Activated naive CD4-positive, alpha-beta T cell treated with anti-CD3 and anti-CD28 coated beads, Interleukin-2, amount 10 ng/mL, durations not matched to agents 7 days and 5 days (primary cell): ENCODE data around the gene MAP3K4.
"Not testable (repeated sequence)": the region's sequence is repeated elsewhere in the genome, so short reads cannot be mapped to it uniquely, and the experiment has no call there.

Experiments used
- CTCF ChIA-PET: fragments of 350-600 bp; sonication (Branson Sonifier 250); formaldehyde crosslinking; loops from one replicate; lab custom pipeline; 2021; ENCODE audit warnings: antibody characterized with exemption; lab: Charles Lee
- DNase-seq: peaks from one replicate; pipeline ENCODE4 v3.0.0-alpha.2; 2020
- H3K27ac Mint-ChIP-seq: one replicate; pipeline ENCODE4 v1.8.0; 2021; ENCODE audit warnings: mild to moderate bottlenecking, moderate library complexity, mixed read lengths
- H3K27me3 Mint-ChIP-seq: one replicate; pipeline ENCODE4 v1.8.0; 2021; ENCODE audit warnings: mild to moderate bottlenecking, mixed read lengths
- H3K36me3 Mint-ChIP-seq: one replicate; pipeline ENCODE4 v1.8.0; 2021; ENCODE audit warnings: mixed read lengths
- H3K4me1 Mint-ChIP-seq: one replicate; pipeline ENCODE4 v1.8.0; 2021; ENCODE audit warnings: mixed read lengths
- H3K4me3 Mint-ChIP-seq: one replicate; pipeline ENCODE4 v1.8.0; 2021; ENCODE audit warnings: mild to moderate bottlenecking, moderate library complexity, mixed read lengths
- H3K9me3 Mint-ChIP-seq: one replicate; pipeline ENCODE4 v1.8.0; 2021; ENCODE audit warnings: mixed read lengths

MAP3K4 gene

GRCh38 chr6:161110028-161110779, 118.6 kb downstream of the MAP3K4 start:
- H3K27ac Mint-ChIP-seq = no peak overlapping the region
- DNase-seq = no peak

GRCh38 chr6:161111261-161111660, 119.7 kb downstream of the MAP3K4 start:
- DNase-seq = peak; percentile 47
- CTCF ChIA-PET = interaction anchor here (1.0 to 1.3 kb wide), 3 partner anchors 10 to 262 kb away, joined by 3 to 4 read pairs (median 3); no protein-coding TSS in a partner anchor
- Mint-ChIP-seq H3K36me3 (peaks cover 66% of the 10 kb centered on the region), H3K27ac (peak overlapping the region; percentile 84), H3K4me1 (peaks cover 16% of the 10 kb centered on the region), H3K4me3 (no peak overlapping the region), H3K9me3 (no peaks in the 10 kb centered on the region), H3K27me3 (no peaks in the 10 kb centered on the region)

More at GRCh38 chr6:161110028-161110779, 118.6 kb downstream of the MAP3K4 start:
- Mint-ChIP-seq H3K4me3 (no peak overlapping the region), H3K4me1 (peaks cover 16% of the 10 kb centered on the region), H3K27me3 (no peaks in the 10 kb centered on the region), H3K36me3 (peaks cover 65% of the 10 kb centered on the region), H3K9me3 (no peaks in the 10 kb centered on the region)
- CTCF ChIA-PET = interaction anchor here (1.0 to 1.1 kb wide), 2 partner anchors 9 to 261 kb away, joined by 3 to 4 read pairs; no protein-coding TSS in a partner anchor

GRCh38 chr6:161115468-161115867, 123.9 kb downstream of the MAP3K4 start:
- Mint-ChIP-seq H3K4me1 (peaks cover 16% of the 10 kb centered on the region), H3K27me3 (no peaks in the 10 kb centered on the region)
- CTCF ChIA-PET = interaction anchor here (0.6 kb wide), 1 partner anchor 16 kb away, joined by 3 read pairs; no protein-coding TSS in a partner anchor

GRCh38 chr6:161116554-161116953, 125.0 kb downstream of the MAP3K4 start:
- CTCF ChIA-PET = no interaction called here
- peaks cover 5% of the 10 kb centered on the region for H3K4me1 Mint-ChIP-seq
- DNase-seq = no peak
- H3K9me3 Mint-ChIP-seq = peaks cover 8% of the 10 kb centered on the region
- no peak overlapping the region for H3K4me3 Mint-ChIP-seq
- H3K27ac Mint-ChIP-seq = no peak overlapping the region
- no peaks in the 10 kb centered on the region for H3K27me3 Mint-ChIP-seq
- H3K36me3 Mint-ChIP-seq = peaks cover 71% of the 10 kb centered on the region

More at GRCh38 chr6:161115468-161115867, 123.9 kb downstream of the MAP3K4 start:
- Mint-ChIP-seq H3K9me3 (peaks cover 4% of the 10 kb centered on the region), H3K4me3 (no peak overlapping the region), H3K36me3 (peaks cover 70% of the 10 kb centered on the region), H3K27ac (peak overlapping the region; percentile 13)
- no peak for DNase-seq

- Mint-ChIP-seq H3K9me3 (peaks cover 8% of the 10 kb centered on the region), H3K27ac (no peak overlapping the region), H3K4me3 (no peak overlapping the region), H3K4me1 (no peaks in the 10 kb centered on the region), H3K36me3 (peaks cover 71% of the 10 kb centered on the region), H3K27me3 (no peaks in the 10 kb centered on the region)
- no peak for DNase-seq
- CTCF ChIA-PET = interaction anchor here (0.8 kb wide), 1 partner anchor 10 kb away, joined by 3 read pairs; no protein-coding TSS in a partner anchor
Observed at GRCh38 chr6:161117308-161117707, 125.7 kb downstream of the MAP3K4 start.

GRCh38 chr6:161117942-161118341, 126.4 kb downstream of the MAP3K4 start:
- no peak for DNase-seq
- CTCF ChIA-PET = interaction anchor here (0.8 kb wide), 1 partner anchor 9 kb away, joined by 3 read pairs; no protein-coding TSS in a partner anchor
- Mint-ChIP-seq H3K36me3 (peaks cover 71% of the 10 kb centered on the region), H3K4me1 (no peaks in the 10 kb centered on the region), H3K9me3 (peaks cover 8% of the 10 kb centered on the region), H3K27ac (no peak overlapping the region), H3K4me3 (no peak overlapping the region), H3K27me3 (no peaks in the 10 kb centered on the region)

- DNase-seq, CTCF ChIA-PET, H3K27ac Mint-ChIP-seq, H3K27me3 Mint-ChIP-seq, H3K4me1 Mint-ChIP-seq, H3K4me3 Mint-ChIP-seq: not testable (repeated sequence)
- Mint-ChIP-seq H3K36me3 (peaks cover 77% of the 10 kb centered on the region), H3K9me3 (peaks cover 26% of the 10 kb centered on the region)
Observed at GRCh38 chr6:161123319-161123718, 131.8 kb downstream of the MAP3K4 start.

GRCh38 chr6:161125591-161125990, 134.0 kb downstream of the MAP3K4 start:
- H3K9me3 Mint-ChIP-seq = peaks cover 20% of the 10 kb centered on the region
- peaks cover 60% of the 10 kb centered on the region for H3K36me3 Mint-ChIP-seq
- no peak for DNase-seq
- no peak overlapping the region for H3K4me3 Mint-ChIP-seq
- no peaks in the 10 kb centered on the region for H3K27me3 Mint-ChIP-seq
- peaks cover 16% of the 10 kb centered on the region for H3K4me1 Mint-ChIP-seq
- no peak overlapping the region for H3K27ac Mint-ChIP-seq
- CTCF ChIA-PET = no interaction called here

GRCh38 chr6:161127071-161127740, 135.6 kb downstream of the MAP3K4 start:
- Mint-ChIP-seq H3K4me1 (peaks cover 16% of the 10 kb centered on the region), H3K4me3 (no peak overlapping the region), H3K27me3 (no peaks in the 10 kb centered on the region), H3K27ac (no peak overlapping the region), H3K9me3 (peaks cover 18% of the 10 kb centered on the region), H3K36me3 (peaks cover 48% of the 10 kb centered on the region)
- CTCF ChIA-PET = interaction anchor here (1.5 kb wide), 1 partner anchor 9 kb away, joined by 3 read pairs; no protein-coding TSS in a partner anchor
- no peak for DNase-seq

GRCh38 chr6:161128230-161128629, 136.7 kb downstream of the MAP3K4 start:
- H3K4me3 Mint-ChIP-seq = no peak overlapping the region
- peaks cover 37% of the 10 kb centered on the region for H3K36me3 Mint-ChIP-seq
- peaks cover 16% of the 10 kb centered on the region for H3K4me1 Mint-ChIP-seq
- H3K27ac Mint-ChIP-seq = no peak overlapping the region
- no peak for DNase-seq
- H3K27me3 Mint-ChIP-seq = no peaks in the 10 kb centered on the region
- CTCF ChIA-PET = interaction anchor here (1.2 to 1.5 kb wide), 2 partner anchors 10 to 30 kb away, joined by 3 read pairs; no protein-coding TSS in a partner anchor
- H3K9me3 Mint-ChIP-seq = peaks cover 16% of the 10 kb centered on the region

- peaks cover 33% of the 10 kb centered on the region for H3K36me3 Mint-ChIP-seq
- no peak overlapping the region for H3K4me3 Mint-ChIP-seq
- peaks cover 16% of the 10 kb centered on the region for H3K4me1 Mint-ChIP-seq
- DNase-seq = no peak
- no peaks in the 10 kb centered on the region for H3K27me3 Mint-ChIP-seq
- H3K9me3 Mint-ChIP-seq = peaks cover 11% of the 10 kb centered on the region
- CTCF ChIA-PET = interaction anchor here (1.2 kb wide), 1 partner anchor 30 kb away, joined by 3 read pairs; no protein-coding TSS in a partner anchor
- H3K27ac Mint-ChIP-seq = no peak overlapping the region
Observed at GRCh38 chr6:161128680-161129196, 137.2 kb downstream of the MAP3K4 start.

GRCh38 chr6:161130541-161130940, 139.0 kb downstream of the MAP3K4 start:
- Mint-ChIP-seq H3K9me3 (peaks cover 3% of the 10 kb centered on the region), H3K36me3 (peaks cover 17% of the 10 kb centered on the region), H3K4me3 (no peak overlapping the region), H3K27me3 (no peaks in the 10 kb centered on the region), H3K4me1 (peaks cover 16% of the 10 kb centered on the region), H3K27ac (no peak overlapping the region)
- DNase-seq = no peak
- CTCF ChIA-PET = interaction anchor here (0.6 to 1.0 kb wide), 2 partner anchors 15 to 138 kb away, joined by 3 read pairs; no protein-coding TSS in a partner anchor

GRCh38 chr6:161130967-161131766, 139.6 kb downstream of the MAP3K4 start:
- CTCF ChIA-PET = interaction anchor here (0.6 to 1.2 kb wide), 3 partner anchors 16 to 138 kb away, joined by 3 read pairs; no protein-coding TSS in a partner anchor

More at GRCh38 chr6:161130967-161131766, 139.6 kb downstream of the MAP3K4 start:
- H3K9me3 Mint-ChIP-seq = peaks cover 3% of the 10 kb centered on the region
- peaks cover 16% of the 10 kb centered on the region for H3K4me1 Mint-ChIP-seq
- peaks cover 12% of the 10 kb centered on the region for H3K36me3 Mint-ChIP-seq
- no peak overlapping the region for H3K4me3 Mint-ChIP-seq
- DNase-seq = no peak
- H3K27me3 Mint-ChIP-seq = no peaks in the 10 kb centered on the region
- H3K27ac Mint-ChIP-seq = no peak overlapping the region
